Thoracic aorta (tissue), 2 donors: Measurements from ENCODE around the gene MARCKSL1. TPM values are rescaled to one million over a fixed set of nuclear protein-coding genes. Genes with fewer than 3 reads are reported as not detected.
"Not testable (repeated sequence)": the region's sequence is repeated elsewhere in the genome, so short reads cannot be mapped to it uniquely, and the experiment has no call there.

ENCODE experiments used
- ATAC-seq: fragments of 150-250 bp; one replicate; pipeline ENCODE4 v1.8.0; 2017; ENCODE audit warnings: low read depth; ENCODE audit not compliant: insufficient number of reproducible peaks, low FRiP score
- DNase-seq: peaks from one replicate; pipeline ENCODE4 v3.0.0-alpha.2; 2020; ENCODE audit warnings: low spot score
- H3K27ac ChIP-seq, 2 donors: fragments of 200-600 bp; sonication (generic); 1 replicate in 1 of 2; 2 replicates in 1 of 2; pipeline ENCODE4 v1.5.1; 2016; ENCODE audit warnings: mild to moderate bottlenecking in 2 of 2, moderate library complexity in 2 of 2
- H3K27me3 ChIP-seq: fragments of 200-600 bp; sonication (generic); replicated peaks from 2 replicates; pipeline ENCODE4 v1.6.0; 2016; ENCODE audit warnings: mild to moderate bottlenecking; ENCODE audit not compliant: insufficient read depth
- H3K36me3 ChIP-seq: fragments of 200-600 bp; sonication (generic); one replicate; pipeline ENCODE4 v1.5.1; 2016
- H3K4me1 ChIP-seq, 2 donors: fragments of 200-600 bp; sonication (generic); 1 replicate in 1 of 2; 2 replicates in 1 of 2; pipeline versions ENCODE4 v1.5.1 to v1.6.0; 2016; ENCODE audit warnings: low read depth in 2 of 2, mild to moderate bottlenecking in 1 of 2; ENCODE audit not compliant: control insufficient read depth in 1 of 2
- H3K4me3 ChIP-seq: fragments of 200-600 bp; sonication (generic); 2 replicates; pipeline ENCODE4 v1.5.1; 2016; ENCODE audit warnings: mild to moderate bottlenecking
- H3K9me3 ChIP-seq: fragments of 200-600 bp; sonication (generic); 2 replicates; pipeline ENCODE4 v1.5.1; 2016
- total RNA-seq, 2 donors: library from RNA; depleted of rRNA; stranded (reverse); fragments of >200 nt; gene quantifications; one replicate each; pipeline versions ENCODE4 v1.1.0 to v1.2.3, GENCODE V29; 2016
- TF ChIP-seq, protein P1 (sequence below): fragments of 200-600 bp; sonication (generic); IDR thresholded peaks from one replicate; pipeline ENCODE4 v1.5.1; 2019; ENCODE audit warnings: antibody characterized with exemption

The MARCKSL1 gene
- total RNA-seq, 2 donors from 2014 or later, result 3.7 to 10.9 TPM

DNA sequence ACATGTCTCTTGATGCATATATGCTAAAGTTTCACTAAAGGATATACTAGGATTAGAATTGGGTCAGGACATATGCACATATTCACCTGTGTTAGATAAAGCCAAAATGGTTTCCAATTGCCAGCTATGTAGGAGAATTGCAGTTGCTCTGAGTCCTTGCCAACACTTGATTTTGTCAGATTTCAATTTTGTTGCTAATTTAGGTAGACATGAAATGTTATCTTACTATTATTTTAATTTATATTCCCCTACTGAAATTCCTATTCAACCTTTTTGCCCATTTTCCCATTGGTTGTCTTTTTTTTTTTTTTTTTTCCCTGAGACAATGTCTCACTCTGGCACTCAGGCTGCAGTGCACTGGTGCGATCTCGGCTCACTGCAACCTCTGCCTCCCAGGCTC lies 30.7 kb downstream of the MARCKSL1 start:
- DNase-seq (no peak), ATAC-seq (no peak)
- Histone ChIP-seq H3K27ac (no peak overlapping the region), H3K27me3 (no peaks in the 10 kb centered on the region), H3K9me3 (no peaks in the 10 kb centered on the region), H3K4me1 (no peaks in the 10 kb centered on the region), H3K4me3 (no peak overlapping the region), H3K36me3 (peaks cover 27% of the 10 kb centered on the region)
- TF ChIP-seq, protein P1, sequence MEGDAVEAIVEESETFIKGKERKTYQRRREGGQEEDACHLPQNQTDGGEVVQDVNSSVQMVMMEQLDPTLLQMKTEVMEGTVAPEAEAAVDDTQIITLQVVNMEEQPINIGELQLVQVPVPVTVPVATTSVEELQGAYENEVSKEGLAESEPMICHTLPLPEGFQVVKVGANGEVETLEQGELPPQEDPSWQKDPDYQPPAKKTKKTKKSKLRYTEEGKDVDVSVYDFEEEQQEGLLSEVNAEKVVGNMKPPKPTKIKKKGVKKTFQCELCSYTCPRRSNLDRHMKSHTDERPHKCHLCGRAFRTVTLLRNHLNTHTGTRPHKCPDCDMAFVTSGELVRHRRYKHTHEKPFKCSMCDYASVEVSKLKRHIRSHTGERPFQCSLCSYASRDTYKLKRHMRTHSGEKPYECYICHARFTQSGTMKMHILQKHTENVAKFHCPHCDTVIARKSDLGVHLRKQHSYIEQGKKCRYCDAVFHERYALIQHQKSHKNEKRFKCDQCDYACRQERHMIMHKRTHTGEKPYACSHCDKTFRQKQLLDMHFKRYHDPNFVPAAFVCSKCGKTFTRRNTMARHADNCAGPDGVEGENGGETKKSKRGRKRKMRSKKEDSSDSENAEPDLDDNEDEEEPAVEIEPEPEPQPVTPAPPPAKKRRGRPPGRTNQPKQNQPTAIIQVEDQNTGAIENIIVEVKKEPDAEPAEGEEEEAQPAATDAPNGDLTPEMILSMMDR, result no peak

DNA sequence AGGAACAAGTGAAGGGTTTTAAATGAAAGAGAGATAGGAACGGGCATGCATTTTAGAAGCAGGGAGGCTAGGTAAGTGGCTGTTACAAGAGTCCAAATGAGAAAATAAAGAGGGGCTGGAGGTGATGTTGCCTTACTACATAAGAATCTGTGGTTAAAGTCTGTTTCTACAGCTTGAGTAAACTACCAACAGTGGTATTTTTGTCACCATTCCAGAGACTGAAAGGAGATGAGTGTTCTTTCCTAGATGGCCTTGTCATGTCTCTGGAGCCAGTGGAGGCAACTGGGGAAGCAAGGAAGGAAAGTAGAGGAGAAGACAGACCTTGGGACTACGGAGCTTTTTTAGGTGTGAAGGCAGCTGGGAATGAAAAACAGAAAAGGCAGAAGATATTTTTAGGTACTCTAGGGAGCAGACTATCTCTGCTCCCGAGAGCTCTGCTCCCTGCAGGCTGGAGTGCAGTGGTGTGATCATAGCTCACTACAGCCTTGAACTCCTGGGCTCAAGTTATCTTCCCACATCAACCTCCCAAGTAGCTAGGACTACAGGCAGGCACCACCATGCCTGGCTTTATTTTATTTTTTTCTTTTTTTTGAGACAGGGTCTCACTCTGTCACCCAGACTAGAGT lies 31.9 kb downstream of the MARCKSL1 start:
- H3K27me3 ChIP-seq, result no peaks in the 10 kb centered on the region

DNA sequence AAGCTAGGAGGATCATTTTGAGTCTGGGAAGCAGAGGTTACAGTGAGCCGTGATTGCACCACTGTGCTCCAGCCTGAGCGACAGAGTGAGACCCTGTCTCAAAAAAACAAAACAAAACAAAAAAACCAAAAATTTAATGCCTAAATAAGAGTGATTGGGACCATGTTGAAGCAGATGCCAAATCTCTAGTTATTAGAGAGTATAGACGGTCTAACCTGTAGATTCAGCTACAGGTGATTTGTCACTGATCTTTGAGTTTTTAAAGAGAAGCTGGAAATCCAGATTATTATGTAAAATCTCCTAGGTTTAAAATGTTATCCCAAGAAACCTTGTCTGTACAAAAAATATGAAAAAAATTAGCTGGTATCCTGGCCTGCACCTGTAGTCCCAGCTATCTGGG lies 32.7 kb downstream of the MARCKSL1 start:
- H3K27me3 ChIP-seq, result no peaks in the 10 kb centered on the region
- TF ChIP-seq, protein P1, result no peak
- no peaks in the 10 kb centered on the region for H3K4me1 ChIP-seq
- H3K9me3 ChIP-seq, result no peaks in the 10 kb centered on the region
- no peak overlapping the region for H3K4me3 ChIP-seq
- no peak for ATAC-seq
- peaks cover 27% of the 10 kb centered on the region for H3K36me3 ChIP-seq
- no peak overlapping the region for H3K27ac ChIP-seq
- no peak for DNase-seq

More for the DNA sequence above, 31.9 kb downstream of the MARCKSL1 start:
- no peak overlapping the region for H3K27ac ChIP-seq
- DNase-seq (no peak), ATAC-seq (no peak)
- H3K4me1 ChIP-seq, result no peaks in the 10 kb centered on the region
- TF ChIP-seq, protein P1, result no peak
- peaks cover 27% of the 10 kb centered on the region for H3K36me3 ChIP-seq
- no peak overlapping the region for H3K4me3 ChIP-seq
- no peaks in the 10 kb centered on the region for H3K9me3 ChIP-seq

DNA sequence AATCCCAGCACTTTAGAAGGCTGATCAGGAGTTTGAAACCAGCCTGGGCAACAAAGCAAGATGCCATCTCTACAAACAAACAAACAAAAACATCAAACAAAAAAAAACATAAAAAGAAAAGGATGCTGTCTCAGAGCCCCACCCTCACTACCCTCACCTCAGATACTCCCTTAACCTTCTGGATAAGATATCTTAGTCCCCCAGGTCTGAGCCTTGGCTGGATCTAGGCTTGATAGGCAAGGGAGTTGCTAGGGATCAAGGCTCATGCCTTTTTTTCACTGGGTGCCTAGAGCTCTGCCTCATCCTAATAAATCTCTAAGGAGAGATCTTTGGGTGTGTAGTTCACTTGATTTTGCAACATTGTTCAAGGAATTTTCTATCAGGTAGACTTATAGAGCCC lies 36.7 kb downstream of the MARCKSL1 start:
- Histone ChIP-seq H3K27me3 (no peaks in the 10 kb centered on the region), H3K4me3 (no peak overlapping the region), H3K9me3 (no peaks in the 10 kb centered on the region), H3K27ac (no peak overlapping the region), H3K4me1 (no peaks in the 10 kb centered on the region), H3K36me3 (peaks cover 15% of the 10 kb centered on the region)
- TF ChIP-seq, protein P1, result no peak
- no peak for ATAC-seq
- no peak for DNase-seq

DNA sequence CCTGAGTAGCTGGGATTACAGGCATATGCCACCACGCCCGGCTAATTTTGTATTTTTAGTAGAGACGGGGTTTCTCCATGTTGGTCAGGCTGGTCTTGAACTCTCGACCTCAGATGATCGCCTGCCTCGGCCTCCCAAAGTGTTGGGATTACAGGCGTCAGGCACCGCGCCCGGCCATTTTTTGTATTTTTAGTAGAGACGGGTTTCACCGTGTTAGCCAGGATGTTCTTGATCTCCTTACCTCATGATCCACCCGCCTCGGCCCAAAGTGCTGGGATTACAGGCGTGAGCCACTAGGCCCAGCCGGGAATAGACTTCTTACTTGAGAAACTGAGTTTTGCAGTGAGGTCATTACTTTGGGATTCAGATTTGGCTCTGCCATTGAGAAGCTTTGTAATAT lies 37.8 kb downstream of the MARCKSL1 start:
- H3K4me3 ChIP-seq, H3K9me3 ChIP-seq, H3K27ac ChIP-seq, H3K36me3 ChIP-seq, H3K4me1 ChIP-seq, DNase-seq, H3K27me3 ChIP-seq, ATAC-seq: not testable (repeated sequence)
